Vagina (tissue), 2 donors: Measurements from ENCODE around the gene SETBP1.

Experiments used
- POLR2A ChIP-seq, 2 donors: fragments of 450-650 bp; IDR thresholded peaks; one replicate each; pipeline ENCODE4 v1.6.1; 2017; ENCODE audit warnings: antibody characterized with exemption in 2 of 2, mild to moderate bottlenecking in 2 of 2, moderate library complexity in 2 of 2
- POLR2AphosphoS5 ChIP-seq, 2 donors: sonication (generic); formaldehyde crosslinking; IDR thresholded peaks; one replicate each; pipeline ENCODE4 v1.9.0; 2017; ENCODE audit warnings: antibody characterized with exemption in 2 of 2, mild to moderate bottlenecking in 2 of 2, low read depth in 1 of 2; ENCODE audit not compliant: insufficient read depth in 1 of 2

GRCh38 chr18:45066886-45067285 lies 386.2 kb downstream of the SETBP1 start:
- no peak for TF ChIP-seq POLR2AphosphoS5 (IDR thresholded peaks at IDR 0.05; ENCODE audit: insufficient read depth in 1 of 2, low read depth in 1 of 2)
- TF ChIP-seq POLR2A (IDR thresholded peaks at IDR 0.05) = no peak
